HepG2 (cell line): ENCODE results near the gene HK3. TPM values are rescaled to one million over a fixed set of nuclear protein-coding genes. Genes with fewer than 3 reads are reported as not detected.

Source experiments
- ARNT ChIP-seq: fragments of 450-650 bp; IDR thresholded peaks from 2 replicates; pipeline ENCODE4 v1.6.1; 2017
- HOXA9 ChIP-seq: sonication (generic); formaldehyde crosslinking; IDR thresholded peaks from 2 replicates; pipeline ENCODE4 v1.8.1; 2022; ENCODE audit warnings: missing genetic modification reagents, mild to moderate bottlenecking, moderate library complexity, borderline replicate concordance
- SP2 ChIP-seq: sonication (generic); formaldehyde crosslinking; IDR thresholded peaks from 2 replicates; pipeline ENCODE4 v1.5.1; 2020; ENCODE audit warnings: mild to moderate bottlenecking, missing genetic modification reagents
- SRSF4 ChIP-seq: fragments of 200-400 bp; formaldehyde crosslinking; IDR thresholded peaks from one replicate; pipeline ENCODE4 v1.6.1; 2018; ENCODE audit warnings: mild to moderate bottlenecking, low read depth, low read length, moderate library complexity; ENCODE audit not compliant: poor library complexity, severe bottlenecking
- TOE1 ChIP-seq: sonication (generic); formaldehyde crosslinking; IDR thresholded peaks from 2 replicates; pipeline ENCODE4 v1.4.0; 2020; ENCODE audit warnings: mild to moderate bottlenecking, missing genetic modification reagents
- ZNF234 ChIP-seq: sonication (generic); formaldehyde crosslinking; conservative IDR thresholded peaks from 2 replicates; pipeline ENCODE4 v1.5.1; 2020; ENCODE audit warnings: mild to moderate bottlenecking, missing genetic modification reagents
- ZNF569 ChIP-seq: sonication (generic); formaldehyde crosslinking; IDR thresholded peaks from 2 replicates; pipeline ENCODE4 v1.5.0; 2020; ENCODE audit warnings: mild to moderate bottlenecking, missing genetic modification reagents, moderate library complexity, borderline replicate concordance
- ZNF646 ChIP-seq: sonication (generic); formaldehyde crosslinking; IDR thresholded peaks from 2 replicates; pipeline ENCODE4 v1.9.0; 2021; ENCODE audit warnings: mild to moderate bottlenecking, missing genetic modification reagents
- ZNF703 ChIP-seq: sonication (generic); formaldehyde crosslinking; IDR thresholded peaks from 2 replicates; pipeline ENCODE4 v1.5.1; 2020; ENCODE audit warnings: missing genetic modification reagents, mild to moderate bottlenecking, moderate library complexity, borderline replicate concordance
- ZSCAN30 ChIP-seq: sonication (generic); formaldehyde crosslinking; IDR thresholded peaks from 2 replicates; pipeline ENCODE4 v1.5.0; 2020; ENCODE audit warnings: mild to moderate bottlenecking, missing genetic modification reagents
- polyA plus RNA-seq, 8 experiments: library from polyadenylated mRNA; depleted of rRNA in 3 of 8; stranded (reverse) in 7 of 8; unstranded in 1 of 8; fragments of >200 nt; fragmentation: Illumina TruSeq in 4 of 8; extraction: Trizol in 4 of 8; gene quantifications; 2 replicates each; pipeline versions ENCODE4 v1.2.1 to v1.2.3, GENCODE V29; 2011 to 2016; ENCODE audit warnings: low read depth in 4 of 8, missing spikeins in 1 of 8, mixed read lengths in 1 of 8; ENCODE audit not compliant: insufficient read depth in 1 of 8
- total RNA-seq, 5 experiments: library from RNA; depleted of rRNA; stranded (reverse); fragments of >200 nt; fragmentation: Illumina TruSeq; extraction: Trizol; gene quantifications; 2 replicates each; pipeline ENCODE4 v1.2.3, GENCODE V29; 2016; ENCODE audit warnings: low read depth in 1 of 5
- TF ChIP-seq, protein P1 (sequence below), 2 experiments: IDR thresholded peaks; 2 replicates each; pipeline ENCODE4 v1.6.1; 2011 to 2012; ENCODE audit warnings: low read length in 2 of 2, borderline replicate concordance in 1 of 2, low read depth in 1 of 2, mild to moderate bottlenecking in 1 of 2, moderate library complexity in 1 of 2
- TF ChIP-seq, protein P2 (sequence below): sonication (generic); formaldehyde crosslinking; IDR thresholded peaks from 2 replicates; pipeline ENCODE4 v1.4.0; 2020; ENCODE audit warnings: mild to moderate bottlenecking, low read depth, missing genetic modification reagents
- TF ChIP-seq, protein P3 (sequence below): IDR thresholded peaks from 2 replicates; pipeline ENCODE4 v1.6.1; 2016; ENCODE audit warnings: missing biosample characterization, missing genetic modification reagents, low read depth
- TF ChIP-seq, protein P4 (sequence below): sonication (generic); formaldehyde crosslinking; IDR thresholded peaks from 2 replicates; pipeline ENCODE4 v1.4.0; 2020; ENCODE audit warnings: missing genetic modification reagents, borderline replicate concordance

The HK3 gene
- total and polyA plus RNA-seq, 2 of the 13 experiments (the other 11 are each of a cell fraction or from before 2014, with no cell fraction given): not detected

DNA sequence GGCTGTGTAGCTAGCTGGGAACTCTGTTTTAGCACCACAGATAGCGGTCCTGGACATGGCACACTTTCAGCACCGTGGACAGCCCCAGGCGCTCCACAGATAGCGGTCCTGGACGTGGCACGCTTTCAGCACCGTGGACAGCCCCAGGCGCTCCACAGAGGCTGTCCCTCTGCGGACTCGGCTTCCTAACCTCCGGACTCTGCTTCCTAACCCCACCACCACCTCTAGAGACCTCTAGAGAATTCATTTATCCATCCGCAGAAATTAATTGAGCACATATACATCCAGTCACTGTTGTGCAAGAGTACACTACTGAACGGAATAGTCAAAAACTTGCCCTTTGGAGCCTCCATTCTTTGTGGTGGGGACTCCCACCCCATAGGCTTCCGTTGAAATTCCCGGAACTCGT, 61.4 kb downstream of the HK3 start (continued):
- TF ChIP-seq, protein P1, sequence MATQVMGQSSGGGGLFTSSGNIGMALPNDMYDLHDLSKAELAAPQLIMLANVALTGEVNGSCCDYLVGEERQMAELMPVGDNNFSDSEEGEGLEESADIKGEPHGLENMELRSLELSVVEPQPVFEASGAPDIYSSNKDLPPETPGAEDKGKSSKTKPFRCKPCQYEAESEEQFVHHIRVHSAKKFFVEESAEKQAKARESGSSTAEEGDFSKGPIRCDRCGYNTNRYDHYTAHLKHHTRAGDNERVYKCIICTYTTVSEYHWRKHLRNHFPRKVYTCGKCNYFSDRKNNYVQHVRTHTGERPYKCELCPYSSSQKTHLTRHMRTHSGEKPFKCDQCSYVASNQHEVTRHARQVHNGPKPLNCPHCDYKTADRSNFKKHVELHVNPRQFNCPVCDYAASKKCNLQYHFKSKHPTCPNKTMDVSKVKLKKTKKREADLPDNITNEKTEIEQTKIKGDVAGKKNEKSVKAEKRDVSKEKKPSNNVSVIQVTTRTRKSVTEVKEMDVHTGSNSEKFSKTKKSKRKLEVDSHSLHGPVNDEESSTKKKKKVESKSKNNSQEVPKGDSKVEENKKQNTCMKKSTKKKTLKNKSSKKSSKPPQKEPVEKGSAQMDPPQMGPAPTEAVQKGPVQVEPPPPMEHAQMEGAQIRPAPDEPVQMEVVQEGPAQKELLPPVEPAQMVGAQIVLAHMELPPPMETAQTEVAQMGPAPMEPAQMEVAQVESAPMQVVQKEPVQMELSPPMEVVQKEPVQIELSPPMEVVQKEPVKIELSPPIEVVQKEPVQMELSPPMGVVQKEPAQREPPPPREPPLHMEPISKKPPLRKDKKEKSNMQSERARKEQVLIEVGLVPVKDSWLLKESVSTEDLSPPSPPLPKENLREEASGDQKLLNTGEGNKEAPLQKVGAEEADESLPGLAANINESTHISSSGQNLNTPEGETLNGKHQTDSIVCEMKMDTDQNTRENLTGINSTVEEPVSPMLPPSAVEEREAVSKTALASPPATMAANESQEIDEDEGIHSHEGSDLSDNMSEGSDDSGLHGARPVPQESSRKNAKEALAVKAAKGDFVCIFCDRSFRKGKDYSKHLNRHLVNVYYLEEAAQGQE (IDR thresholded peaks at IDR 0.05; ENCODE audit: borderline replicate concordance in 1 of 2, low read depth in 1 of 2, low read length in 2 of 2): peak in 1 of 2 experiments; percentile 100
- TF ChIP-seq SRSF4 (no peak), ZNF703 (peak; percentile 99), ZNF569 (CRISPR knock-in tag) (peak; percentile 100; the same call in 1 of the 2 replicates), ZSCAN30 (CRISPR knock-in tag) (peak; percentile 100), HOXA9 (CRISPR knock-in tag) (peak; percentile 100), TOE1 (CRISPR knock-in tag) (peak; percentile 100), ZNF234 (peak; percentile 100), SP2 (peak; percentile 80), ZNF646 (CRISPR knock-in tag) (peak; percentile 93), ARNT (no peak)
- TF ChIP-seq, protein P2, sequence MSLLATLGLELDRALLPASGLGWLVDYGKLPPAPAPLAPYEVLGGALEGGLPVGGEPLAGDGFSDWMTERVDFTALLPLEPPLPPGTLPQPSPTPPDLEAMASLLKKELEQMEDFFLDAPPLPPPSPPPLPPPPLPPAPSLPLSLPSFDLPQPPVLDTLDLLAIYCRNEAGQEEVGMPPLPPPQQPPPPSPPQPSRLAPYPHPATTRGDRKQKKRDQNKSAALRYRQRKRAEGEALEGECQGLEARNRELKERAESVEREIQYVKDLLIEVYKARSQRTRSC: peak; percentile 100
- TF ChIP-seq, protein P3, sequence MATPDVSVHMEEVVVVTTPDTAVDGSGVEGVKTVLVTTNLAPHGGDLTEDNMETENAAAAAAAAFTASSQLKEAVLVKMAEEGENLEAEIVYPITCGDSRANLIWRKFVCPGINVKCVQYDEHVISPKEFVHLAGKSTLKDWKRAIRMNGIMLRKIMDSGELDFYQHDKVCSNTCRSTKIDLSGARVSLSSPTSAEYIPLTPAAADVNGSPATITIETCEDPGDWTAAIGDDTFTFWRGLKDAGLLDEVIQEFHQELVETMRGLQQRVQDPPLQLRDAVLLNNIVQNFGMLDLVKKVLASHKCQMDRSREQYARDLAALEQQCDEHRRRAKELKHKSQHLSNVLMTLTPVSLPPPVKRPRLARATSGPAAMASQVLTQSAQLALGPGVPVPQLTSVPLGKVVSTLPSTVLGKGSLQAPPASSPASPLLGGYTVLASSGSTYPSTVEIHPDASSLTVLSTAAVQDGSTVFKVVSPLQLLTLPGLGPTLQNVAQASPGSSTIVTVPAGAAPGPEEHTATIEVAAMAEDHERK (CRISPR knock-in tag): peak; percentile 57; the same call in 1 of the 2 replicates
- TF ChIP-seq, protein P4, sequence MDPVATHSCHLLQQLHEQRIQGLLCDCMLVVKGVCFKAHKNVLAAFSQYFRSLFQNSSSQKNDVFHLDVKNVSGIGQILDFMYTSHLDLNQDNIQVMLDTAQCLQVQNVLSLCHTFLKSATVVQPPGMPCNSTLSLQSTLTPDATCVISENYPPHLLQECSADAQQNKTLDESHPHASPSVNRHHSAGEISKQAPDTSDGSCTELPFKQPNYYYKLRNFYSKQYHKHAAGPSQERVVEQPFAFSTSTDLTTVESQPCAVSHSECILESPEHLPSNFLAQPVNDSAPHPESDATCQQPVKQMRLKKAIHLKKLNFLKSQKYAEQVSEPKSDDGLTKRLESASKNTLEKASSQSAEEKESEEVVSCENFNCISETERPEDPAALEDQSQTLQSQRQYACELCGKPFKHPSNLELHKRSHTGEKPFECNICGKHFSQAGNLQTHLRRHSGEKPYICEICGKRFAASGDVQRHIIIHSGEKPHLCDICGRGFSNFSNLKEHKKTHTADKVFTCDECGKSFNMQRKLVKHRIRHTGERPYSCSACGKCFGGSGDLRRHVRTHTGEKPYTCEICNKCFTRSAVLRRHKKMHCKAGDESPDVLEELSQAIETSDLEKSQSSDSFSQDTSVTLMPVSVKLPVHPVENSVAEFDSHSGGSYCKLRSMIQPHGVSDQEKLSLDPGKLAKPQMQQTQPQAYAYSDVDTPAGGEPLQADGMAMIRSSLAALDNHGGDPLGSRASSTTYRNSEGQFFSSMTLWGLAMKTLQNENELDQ (CRISPR knock-in tag): peak; percentile 100
